ENCODE results near the gene LIN7C. TPM values are rescaled to one million over a fixed set of nuclear protein-coding genes. Genes with fewer than 3 reads are reported as not detected.

LIN7C gene
- total RNA-seq, 1 experiment from 2014 or later = 131 TPM

DNA sequence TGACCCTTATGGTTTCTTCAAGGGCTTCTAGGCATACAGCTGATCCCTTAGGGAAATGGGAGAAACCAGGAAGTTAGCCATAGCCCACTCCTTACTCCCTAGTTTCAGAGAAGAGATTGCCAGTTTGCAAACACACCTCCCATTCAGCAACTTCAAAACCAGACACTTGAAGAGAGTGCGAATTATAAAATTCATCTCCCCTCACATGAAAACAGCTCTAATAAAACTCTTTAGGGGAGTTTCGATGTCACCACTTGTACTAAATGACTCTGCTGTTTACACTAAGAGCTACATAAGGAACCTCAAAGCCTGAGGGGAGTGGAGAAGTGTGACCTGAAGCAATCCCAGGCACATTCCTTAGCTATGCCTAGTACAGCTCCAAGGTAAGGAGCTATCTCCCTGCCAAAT lies 42.3 kb downstream of the LIN7C start:
- Histone ChIP-seq H3K4me1 (ENCODE audit: insufficient read depth, low read length, poor library complexity, severe bottlenecking) (peaks cover 37% of the 10 kb centered on the region), H3K9me3 (ENCODE audit: low read depth, low read length, poor library complexity, severe bottlenecking) (no peaks in the 10 kb centered on the region), H3K27me3 (replicated peaks; ENCODE audit: insufficient read depth, low read depth, low read length, poor library complexity) (no peaks in the 10 kb centered on the region), H3K4me3 (ENCODE audit: low read depth, low read length, poor library complexity, severe bottlenecking) (no peak overlapping the region), H3K27ac (ENCODE audit: low read depth, low read length, poor library complexity, severe bottlenecking) (no peak overlapping the region), H3K36me3 (ENCODE audit: insufficient read depth, low read length, poor library complexity, severe bottlenecking) (no peaks in the 10 kb centered on the region)
- ChIA-PET CTCF (interaction anchor here (0.6 to 0.9 kb wide), 2 partner anchors 10 to 251 kb away, joined by 3 to 9 read pairs; no protein-coding TSS in a partner anchor), POLR2A (ENCODE audit: low non-redundant PET) (no interaction called here)
- no peak for DNase-seq (ENCODE audit: low spot score)
- intact Hi-C loops (cut with micrococcal nuclease; ENCODE audit: unreplicated experiment) = no loop called here
- no peak for TF ChIP-seq EZH2 (IDR thresholded peaks at IDR 0.05; ENCODE audit: borderline replicate concordance, low read depth, low read length, poor library complexity, severe bottlenecking)
- TF ChIP-seq CTCF (conservative IDR thresholded peaks at IDR 0.05; ENCODE audit: low read depth, low read length) = no peak
- no TSS peak for BruUV-seq (replicated peaks)

- DNase-seq (ENCODE audit: low spot score) = no peak
- ChIA-PET POLR2A (ENCODE audit: low non-redundant PET) (no interaction called here), CTCF (no interaction called here)
- Histone ChIP-seq H3K4me3 (ENCODE audit: low read depth, low read length, poor library complexity, severe bottlenecking) (no peak overlapping the region), H3K27me3 (replicated peaks; ENCODE audit: insufficient read depth, low read depth, low read length, poor library complexity) (no peaks in the 10 kb centered on the region), H3K36me3 (ENCODE audit: insufficient read depth, low read length, poor library complexity, severe bottlenecking) (no peaks in the 10 kb centered on the region), H3K4me1 (ENCODE audit: insufficient read depth, low read length, poor library complexity, severe bottlenecking) (peaks cover 27% of the 10 kb centered on the region), H3K27ac (ENCODE audit: low read depth, low read length, poor library complexity, severe bottlenecking) (no peak overlapping the region), H3K9me3 (ENCODE audit: low read depth, low read length, poor library complexity, severe bottlenecking) (no peaks in the 10 kb centered on the region)
- TF ChIP-seq CTCF (conservative IDR thresholded peaks at IDR 0.05; ENCODE audit: low read depth, low read length) = no peak
- TF ChIP-seq EZH2 (IDR thresholded peaks at IDR 0.05; ENCODE audit: borderline replicate concordance, low read depth, low read length, poor library complexity, severe bottlenecking) = no peak
- BruUV-seq (replicated peaks) = no TSS peak
- intact Hi-C loops (cut with micrococcal nuclease; ENCODE audit: unreplicated experiment) = no loop called here
Measured at GRCh38 chr11:27462543-27462942, 44.0 kb downstream of the LIN7C start.

GRCh38 chr11:27460158-27460978 lies 46.2 kb downstream of the LIN7C start:
- Histone ChIP-seq H3K36me3 (ENCODE audit: insufficient read depth, low read length, poor library complexity, severe bottlenecking) (no peaks in the 10 kb centered on the region), H3K4me1 (ENCODE audit: insufficient read depth, low read length, poor library complexity, severe bottlenecking) (peaks cover 39% of the 10 kb centered on the region), H3K27me3 (replicated peaks; ENCODE audit: insufficient read depth, low read depth, low read length, poor library complexity) (no peaks in the 10 kb centered on the region), H3K27ac (ENCODE audit: low read depth, low read length, poor library complexity, severe bottlenecking) (no peak overlapping the region), H3K9me3 (ENCODE audit: low read depth, low read length, poor library complexity, severe bottlenecking) (no peaks in the 10 kb centered on the region), H3K4me3 (ENCODE audit: low read depth, low read length, poor library complexity, severe bottlenecking) (no peak overlapping the region)
- ChIA-PET POLR2A (ENCODE audit: low non-redundant PET) (interaction anchor here (0.6 kb wide), 1 partner anchor 8 kb away, joined by 3 read pairs; no protein-coding TSS in a partner anchor), CTCF (no interaction called here)
- no TSS peak for BruUV-seq (replicated peaks)
- intact Hi-C loops (cut with micrococcal nuclease; ENCODE audit: unreplicated experiment) = no loop called here
- no peak for TF ChIP-seq EZH2 (IDR thresholded peaks at IDR 0.05; ENCODE audit: borderline replicate concordance, low read depth, low read length, poor library complexity, severe bottlenecking)
- TF ChIP-seq CTCF (conservative IDR thresholded peaks at IDR 0.05; ENCODE audit: low read depth, low read length) = no peak
- no peak for DNase-seq (ENCODE audit: low spot score)

Data from A673 (cell line).